ENCODE data around the gene NFAM1. TPM values are rescaled to one million over a fixed set of nuclear protein-coding genes. Genes with fewer than 3 reads are reported as not detected.

Gene NFAM1
- total RNA-seq, 4 donors from 2014 or later: 0.70 to 3.1 (median 0.97) TPM

DNA sequence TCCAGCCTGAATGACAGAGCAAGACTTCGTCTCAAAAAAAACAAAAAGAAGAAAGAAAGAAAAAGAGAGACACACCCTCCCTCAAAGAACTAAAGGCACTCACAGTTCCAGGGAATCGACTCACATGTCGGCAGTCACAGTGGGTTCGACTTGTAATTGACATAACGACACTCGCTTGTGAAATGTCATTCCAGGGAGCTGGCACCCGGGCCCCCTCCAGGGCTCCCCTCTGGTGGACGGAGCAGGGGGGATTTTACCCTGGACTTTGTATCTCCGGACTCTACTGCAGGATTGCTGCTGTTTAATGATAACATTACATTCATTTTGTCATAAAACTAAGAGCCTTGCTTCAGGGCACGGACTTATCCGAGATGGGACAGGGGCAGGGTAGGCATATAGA is 18.2 kb downstream of the NFAM1 start:
- no peak for TF ChIP-seq EP300 (IDR thresholded peaks at IDR 0.05)
- TF ChIP-seq POLR2AphosphoS5 (IDR thresholded peaks at IDR 0.05): no peak

DNA sequence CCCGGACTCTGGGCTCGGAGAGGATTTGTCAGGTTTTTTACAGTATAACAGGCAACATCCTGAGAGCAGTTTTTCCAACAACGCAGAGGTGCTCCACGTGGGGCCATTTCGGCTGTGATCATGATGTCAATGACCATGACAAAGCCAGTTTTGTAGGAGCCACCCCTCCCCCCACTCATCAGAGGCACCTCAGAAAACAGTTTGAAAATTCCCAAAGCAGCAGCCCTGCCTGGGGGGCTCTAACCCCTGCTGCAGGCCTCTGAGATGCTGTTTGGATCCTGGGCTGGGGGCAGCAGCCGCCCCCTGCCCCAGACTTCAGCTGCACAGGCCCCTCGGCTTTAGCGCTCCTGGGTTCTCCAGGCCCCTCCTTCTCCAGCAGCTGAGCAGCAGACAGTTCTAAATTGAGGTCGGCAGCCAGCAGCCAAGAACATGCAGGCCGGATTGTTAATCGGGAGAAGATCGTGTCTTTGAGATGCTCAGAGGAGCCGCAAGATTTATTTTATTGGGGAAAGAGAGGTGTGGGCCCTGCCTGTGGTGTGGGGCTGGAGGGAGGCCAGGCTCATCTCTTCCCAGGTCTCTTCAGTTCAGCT is 19.4 kb downstream of the NFAM1 start:
- Histone ChIP-seq H3K27ac (no peak overlapping the region), H3K4me3 (no peak overlapping the region), H3K36me3 (no peaks in the 10 kb centered on the region), H3K9me3 (no peaks in the 10 kb centered on the region), H3K27me3 (no peaks in the 10 kb centered on the region), H3K4me1 (peaks cover 20% of the 10 kb centered on the region)
- no peak for DNase-seq (ENCODE audit: low spot score in 2 of 2)
- TF ChIP-seq POLR2AphosphoS5 (IDR thresholded peaks at IDR 0.05) (no peak), POLR2A (IDR thresholded peaks at IDR 0.05) (no peak), EP300 (IDR thresholded peaks at IDR 0.05) (no peak)
- TF ChIP-seq, protein P1, sequence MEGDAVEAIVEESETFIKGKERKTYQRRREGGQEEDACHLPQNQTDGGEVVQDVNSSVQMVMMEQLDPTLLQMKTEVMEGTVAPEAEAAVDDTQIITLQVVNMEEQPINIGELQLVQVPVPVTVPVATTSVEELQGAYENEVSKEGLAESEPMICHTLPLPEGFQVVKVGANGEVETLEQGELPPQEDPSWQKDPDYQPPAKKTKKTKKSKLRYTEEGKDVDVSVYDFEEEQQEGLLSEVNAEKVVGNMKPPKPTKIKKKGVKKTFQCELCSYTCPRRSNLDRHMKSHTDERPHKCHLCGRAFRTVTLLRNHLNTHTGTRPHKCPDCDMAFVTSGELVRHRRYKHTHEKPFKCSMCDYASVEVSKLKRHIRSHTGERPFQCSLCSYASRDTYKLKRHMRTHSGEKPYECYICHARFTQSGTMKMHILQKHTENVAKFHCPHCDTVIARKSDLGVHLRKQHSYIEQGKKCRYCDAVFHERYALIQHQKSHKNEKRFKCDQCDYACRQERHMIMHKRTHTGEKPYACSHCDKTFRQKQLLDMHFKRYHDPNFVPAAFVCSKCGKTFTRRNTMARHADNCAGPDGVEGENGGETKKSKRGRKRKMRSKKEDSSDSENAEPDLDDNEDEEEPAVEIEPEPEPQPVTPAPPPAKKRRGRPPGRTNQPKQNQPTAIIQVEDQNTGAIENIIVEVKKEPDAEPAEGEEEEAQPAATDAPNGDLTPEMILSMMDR (IDR thresholded peaks at IDR 0.05): no peak
- 35% methylated on average over 7 of the region's 13 CpGs for WGBS

More for the DNA sequence above, 18.2 kb downstream of the NFAM1 start:
- H3K27ac ChIP-seq: no peak overlapping the region
- WGBS: 77% methylated on average over 11 of the region's 11 CpGs
- no peak overlapping the region for H3K4me3 ChIP-seq
- no peaks in the 10 kb centered on the region for H3K27me3 ChIP-seq
- no peaks in the 10 kb centered on the region for H3K9me3 ChIP-seq
- H3K4me1 ChIP-seq: peaks cover 32% of the 10 kb centered on the region
- DNase-seq (ENCODE audit: low spot score in 2 of 2): no peak
- no peaks in the 10 kb centered on the region for H3K36me3 ChIP-seq

DNA sequence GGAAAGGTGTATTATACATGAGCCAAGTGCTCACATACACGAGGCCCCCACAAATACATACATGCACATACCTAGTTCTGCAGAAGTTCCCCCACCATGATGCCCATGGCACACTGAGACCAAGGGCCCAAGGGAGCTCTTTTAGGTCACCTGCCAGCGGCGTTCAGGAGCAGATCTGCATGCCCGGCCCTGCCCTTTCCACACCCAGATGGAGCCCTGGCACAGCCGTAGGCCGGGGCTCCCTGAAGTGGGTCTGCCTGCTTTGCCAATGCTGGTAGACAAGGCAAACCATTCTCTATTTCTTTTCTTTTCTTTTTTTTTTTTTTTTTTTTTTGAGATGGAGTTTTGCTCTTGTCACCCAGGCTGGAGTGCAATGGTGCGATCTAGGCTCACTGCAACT is 21.5 kb downstream of the NFAM1 start:
- 51% methylated on average over 7 of the region's 7 CpGs for WGBS
- no peak for DNase-seq (ENCODE audit: low spot score in 2 of 2)
- no peaks in the 10 kb centered on the region for H3K9me3 ChIP-seq
- peaks cover 12% of the 10 kb centered on the region for H3K4me1 ChIP-seq
- no peak for TF ChIP-seq POLR2AphosphoS5 (IDR thresholded peaks at IDR 0.05)
- TF ChIP-seq EP300 (IDR thresholded peaks at IDR 0.05): no peak
- TF ChIP-seq, protein P1 (IDR thresholded peaks at IDR 0.05): no peak
- no peak for TF ChIP-seq POLR2A (IDR thresholded peaks at IDR 0.05)
- H3K27ac ChIP-seq: no peak overlapping the region
- H3K27me3 ChIP-seq: no peaks in the 10 kb centered on the region
- H3K36me3 ChIP-seq: no peaks in the 10 kb centered on the region
- H3K4me3 ChIP-seq: no peak overlapping the region

DNA sequence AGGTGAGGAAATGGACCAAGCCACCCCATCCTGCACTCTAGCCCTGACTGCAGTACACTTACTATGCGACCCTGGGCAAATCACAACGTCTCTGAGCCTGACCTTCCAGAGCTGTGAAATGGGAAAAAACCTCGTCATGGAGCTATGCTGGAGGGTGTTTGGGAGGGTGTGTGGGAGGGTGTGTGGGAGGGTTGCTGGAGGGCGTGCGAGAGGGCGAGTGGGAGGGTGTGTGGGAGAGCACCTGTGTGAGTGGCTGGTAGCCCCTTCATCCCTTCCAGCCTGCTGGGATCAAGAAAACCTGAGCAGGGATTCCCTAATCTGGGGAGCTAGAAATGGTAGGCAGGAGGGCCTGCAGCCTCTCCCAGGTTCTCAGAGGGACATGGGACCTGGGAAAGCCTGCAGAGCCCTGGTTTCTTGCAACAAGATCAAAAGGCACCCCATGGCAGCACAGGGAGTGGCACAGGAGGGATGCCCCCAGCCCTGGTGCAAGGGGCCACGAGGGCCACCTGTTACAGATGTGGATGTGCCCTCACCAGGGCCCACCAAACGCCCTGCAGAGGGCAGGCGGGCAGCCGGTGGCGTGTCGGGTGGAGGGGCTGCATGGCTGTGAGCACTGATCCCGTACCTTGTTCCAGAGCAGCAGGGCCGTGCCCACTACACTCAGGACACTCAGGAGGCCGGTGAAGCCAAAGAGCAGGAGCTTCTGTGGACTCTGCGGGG is 23.2 kb downstream of the NFAM1 start:
- TF ChIP-seq EP300 (IDR thresholded peaks at IDR 0.05) (no peak), POLR2A (IDR thresholded peaks at IDR 0.05) (no peak), POLR2AphosphoS5 (IDR thresholded peaks at IDR 0.05) (no peak)
- TF ChIP-seq, protein P1 (IDR thresholded peaks at IDR 0.05): no peak
- 84% methylated on average over 14 of the region's 16 CpGs for WGBS
- DNase-seq (ENCODE audit: low spot score in 2 of 2): no peak
- no peaks in the 10 kb centered on the region for H3K36me3 ChIP-seq
- no peaks in the 10 kb centered on the region for H3K9me3 ChIP-seq
- H3K27me3 ChIP-seq: no peaks in the 10 kb centered on the region
- H3K4me3 ChIP-seq: no peak overlapping the region
- H3K4me1 ChIP-seq: peaks cover 12% of the 10 kb centered on the region
- no peak overlapping the region for H3K27ac ChIP-seq

DNA sequence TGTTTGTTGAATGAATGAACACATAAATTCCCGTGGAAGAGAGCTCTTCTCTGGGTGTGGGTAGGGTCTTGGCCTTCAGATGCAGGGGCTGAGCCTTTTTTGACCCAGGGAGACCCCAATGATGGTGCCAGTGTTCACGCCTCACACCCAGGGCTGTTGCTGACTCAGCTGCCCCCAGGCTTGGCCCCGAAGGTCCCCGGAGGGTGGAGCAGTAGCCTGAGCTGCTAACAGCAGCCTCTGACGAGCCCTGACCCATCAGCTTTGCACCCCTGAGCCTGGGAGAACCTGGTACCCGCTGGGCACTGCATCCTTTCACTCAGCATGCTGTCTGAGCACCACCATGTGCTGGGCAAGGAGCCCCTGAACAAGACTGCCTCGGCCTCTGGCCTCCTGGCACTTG is 23.9 kb downstream of the NFAM1 start:
- DNase-seq (ENCODE audit: low spot score in 2 of 2): no peak
- Histone ChIP-seq H3K9me3 (no peaks in the 10 kb centered on the region), H3K27me3 (no peaks in the 10 kb centered on the region), H3K4me1 (peaks cover 12% of the 10 kb centered on the region), H3K4me3 (no peak overlapping the region), H3K27ac (no peak overlapping the region), H3K36me3 (no peaks in the 10 kb centered on the region)
- TF ChIP-seq POLR2A (IDR thresholded peaks at IDR 0.05): no peak
- no peak for TF ChIP-seq EP300 (IDR thresholded peaks at IDR 0.05)
- TF ChIP-seq, protein P1 (IDR thresholded peaks at IDR 0.05): no peak
- TF ChIP-seq POLR2AphosphoS5 (IDR thresholded peaks at IDR 0.05): no peak
- WGBS: 57% methylated on average over 1 of the region's 7 CpGs
